ENCODE measurements around the gene PTPN18.

DNA sequence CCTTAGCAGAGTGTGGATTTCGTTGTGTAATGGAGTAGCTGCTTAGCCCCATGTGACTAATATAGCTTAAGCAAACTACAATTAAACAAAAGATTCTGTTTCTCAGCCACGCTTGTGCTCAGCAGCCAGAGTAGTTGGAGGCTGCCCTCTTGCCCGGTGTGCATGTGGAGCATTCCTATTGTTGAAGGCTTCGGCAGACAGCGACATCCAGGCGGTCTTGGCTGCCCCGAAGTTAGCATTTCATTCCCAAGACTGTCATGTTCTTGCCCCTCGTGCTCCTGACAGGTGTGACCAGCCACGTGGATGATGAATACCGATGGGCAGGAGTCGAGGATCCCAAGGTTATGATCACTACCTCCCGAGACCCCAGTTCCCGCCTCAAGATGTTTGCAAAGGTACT is 10.8 kb upstream of the PTPN18 start:
- TF ChIP-seq, protein P1, sequence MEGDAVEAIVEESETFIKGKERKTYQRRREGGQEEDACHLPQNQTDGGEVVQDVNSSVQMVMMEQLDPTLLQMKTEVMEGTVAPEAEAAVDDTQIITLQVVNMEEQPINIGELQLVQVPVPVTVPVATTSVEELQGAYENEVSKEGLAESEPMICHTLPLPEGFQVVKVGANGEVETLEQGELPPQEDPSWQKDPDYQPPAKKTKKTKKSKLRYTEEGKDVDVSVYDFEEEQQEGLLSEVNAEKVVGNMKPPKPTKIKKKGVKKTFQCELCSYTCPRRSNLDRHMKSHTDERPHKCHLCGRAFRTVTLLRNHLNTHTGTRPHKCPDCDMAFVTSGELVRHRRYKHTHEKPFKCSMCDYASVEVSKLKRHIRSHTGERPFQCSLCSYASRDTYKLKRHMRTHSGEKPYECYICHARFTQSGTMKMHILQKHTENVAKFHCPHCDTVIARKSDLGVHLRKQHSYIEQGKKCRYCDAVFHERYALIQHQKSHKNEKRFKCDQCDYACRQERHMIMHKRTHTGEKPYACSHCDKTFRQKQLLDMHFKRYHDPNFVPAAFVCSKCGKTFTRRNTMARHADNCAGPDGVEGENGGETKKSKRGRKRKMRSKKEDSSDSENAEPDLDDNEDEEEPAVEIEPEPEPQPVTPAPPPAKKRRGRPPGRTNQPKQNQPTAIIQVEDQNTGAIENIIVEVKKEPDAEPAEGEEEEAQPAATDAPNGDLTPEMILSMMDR (IDR thresholded peaks at IDR 0.05; ENCODE audit: low read depth, low read length), result no peak
- no peak for TF ChIP-seq POLR2A (IDR thresholded peaks at IDR 0.05; ENCODE audit: extremely low read depth, insufficient read length)
